CD4-positive, CD25-positive, alpha-beta regulatory T cell (primary cell): ENCODE measurements around the gene PLA2G4E. TPM values are rescaled to one million over a fixed set of nuclear protein-coding genes. Genes with fewer than 3 reads are reported as not detected.

Source experiments
- polyA plus RNA-seq, 4 donors: library from polyadenylated mRNA; unstranded; fragments of 300-500 nt; fragmentation: Illumina TruSeq; gene quantifications; one replicate each; pipeline ENCODE4 v1.2.3, GENCODE V29; 2021
- total RNA-seq: library from RNA; stranded (reverse); gene quantifications from one replicate; pipeline ENCODE4 v1.2.3, GENCODE V29; 2022

Gene PLA2G4E
- total and polyA plus RNA-seq, 5 donors from 2014 or later: not detected

Other genes starting within 250 kb of the PLA2G4E start
- gene MAPKBP1, start 246.6 kb downstream of the PLA2G4E start, total RNA-seq: 40.4 TPM
- 1 to 10 TPM; 1.9 to 3.1 (median 2.6) TPM for gene MAPKBP1, start 246.6 kb downstream of the PLA2G4E start, polyA plus RNA-seq
- 42.2 TPM for gene JMJD7, start 192.9 kb downstream of the PLA2G4E start, total RNA-seq
- 10 to 100 TPM; 17.0 to 26.1 (median 24.5) TPM for gene JMJD7, start 192.9 kb downstream of the PLA2G4E start, polyA plus RNA-seq
- gene PLA2G4B, start 182.2 kb downstream of the PLA2G4E start, total RNA-seq: 30.1 TPM
- gene PLA2G4B, start 182.2 kb downstream of the PLA2G4E start, polyA plus RNA-seq: 1 to 10 TPM in 2 of 4 donors, under 1 TPM in 2; 0.42 to 3.4 (median 1.4) TPM
- 2.7 TPM for gene SPTBN5, start 127.0 kb downstream of the PLA2G4E start, total RNA-seq
- under 1 TPM in 1 of 4 donors, not detected in 3; 0.26 TPM for gene SPTBN5, start 127.0 kb downstream of the PLA2G4E start, polyA plus RNA-seq
- 57.8 TPM for gene EHD4, start 48.5 kb downstream of the PLA2G4E start, total RNA-seq
- gene EHD4, start 48.5 kb downstream of the PLA2G4E start, polyA plus RNA-seq: 10 to 100 TPM in 3 of 4 donors, 1 to 10 TPM in 1; 9.3 to 14.2 (median 13.5) TPM
- gene PLA2G4D, start 73.5 kb upstream of the PLA2G4E start, total RNA-seq: not detected
- gene PLA2G4D, start 73.5 kb upstream of the PLA2G4E start, polyA plus RNA-seq: not detected
- not detected for gene PLA2G4F, start 135.6 kb upstream of the PLA2G4E start, total RNA-seq
- gene PLA2G4F, start 135.6 kb upstream of the PLA2G4E start, polyA plus RNA-seq: not detected
- gene VPS39, start 187.3 kb upstream of the PLA2G4E start, total RNA-seq: 121 TPM
- gene VPS39, start 187.3 kb upstream of the PLA2G4E start, polyA plus RNA-seq: 10 to 100 TPM; 28.3 to 35.2 (median 28.7) TPM